ENCODE results near the gene CXCL14.

Gene CXCL14

GRCh38 chr5:135568923-135569360, 9.8 kb downstream of the CXCL14 start:
- Histone ChIP-seq H3K4me1 (ENCODE audit: control insufficient read depth in 1 of 2, insufficient read depth in 1 of 2, low read depth in 1 of 2, low read length in 1 of 2) (no peaks in the 10 kb centered on the region), H3K27me3 (peaks cover 38% of the 10 kb centered on the region), H3K27ac (no peak overlapping the region), H3K9me3 (no peaks in the 10 kb centered on the region), H3K36me3 (no peaks in the 10 kb centered on the region), H3K4me3 (ENCODE audit: low read depth in 1 of 2, low read length in 1 of 2) (no peak overlapping the region)
- TF ChIP-seq, protein P1, sequence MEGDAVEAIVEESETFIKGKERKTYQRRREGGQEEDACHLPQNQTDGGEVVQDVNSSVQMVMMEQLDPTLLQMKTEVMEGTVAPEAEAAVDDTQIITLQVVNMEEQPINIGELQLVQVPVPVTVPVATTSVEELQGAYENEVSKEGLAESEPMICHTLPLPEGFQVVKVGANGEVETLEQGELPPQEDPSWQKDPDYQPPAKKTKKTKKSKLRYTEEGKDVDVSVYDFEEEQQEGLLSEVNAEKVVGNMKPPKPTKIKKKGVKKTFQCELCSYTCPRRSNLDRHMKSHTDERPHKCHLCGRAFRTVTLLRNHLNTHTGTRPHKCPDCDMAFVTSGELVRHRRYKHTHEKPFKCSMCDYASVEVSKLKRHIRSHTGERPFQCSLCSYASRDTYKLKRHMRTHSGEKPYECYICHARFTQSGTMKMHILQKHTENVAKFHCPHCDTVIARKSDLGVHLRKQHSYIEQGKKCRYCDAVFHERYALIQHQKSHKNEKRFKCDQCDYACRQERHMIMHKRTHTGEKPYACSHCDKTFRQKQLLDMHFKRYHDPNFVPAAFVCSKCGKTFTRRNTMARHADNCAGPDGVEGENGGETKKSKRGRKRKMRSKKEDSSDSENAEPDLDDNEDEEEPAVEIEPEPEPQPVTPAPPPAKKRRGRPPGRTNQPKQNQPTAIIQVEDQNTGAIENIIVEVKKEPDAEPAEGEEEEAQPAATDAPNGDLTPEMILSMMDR (IDR thresholded peaks at IDR 0.05), result no peak

DNA sequence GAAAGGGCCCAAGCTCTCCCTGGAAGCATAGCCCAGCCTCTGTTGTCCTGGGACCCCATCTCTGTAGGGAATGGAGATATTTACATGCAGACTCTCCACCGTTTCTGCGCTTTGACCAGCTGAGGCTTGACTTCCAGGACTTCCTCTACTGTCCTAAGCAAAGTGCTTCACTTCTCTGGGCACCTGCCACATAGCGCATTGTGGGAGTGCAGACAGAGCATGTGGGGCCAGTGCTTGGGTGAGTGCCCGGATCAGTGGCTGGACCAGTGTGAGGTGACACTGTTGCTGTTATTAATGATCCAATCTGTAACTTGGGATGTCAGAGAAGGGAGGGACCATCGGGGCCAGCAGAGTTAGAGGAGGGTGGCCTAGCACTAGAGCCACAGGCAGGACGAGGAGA, 10.5 kb downstream of the CXCL14 start:
- Histone ChIP-seq H3K36me3 (no peaks in the 10 kb centered on the region), H3K27ac (no peak overlapping the region), H3K4me1 (ENCODE audit: control insufficient read depth in 1 of 2, insufficient read depth in 1 of 2, low read depth in 1 of 2, low read length in 1 of 2) (no peaks in the 10 kb centered on the region), H3K9me3 (no peaks in the 10 kb centered on the region), H3K4me3 (ENCODE audit: low read depth in 1 of 2, low read length in 1 of 2) (no peak overlapping the region), H3K27me3 (peaks cover 41% of the 10 kb centered on the region)
- TF ChIP-seq, protein P1 (IDR thresholded peaks at IDR 0.05), result no peak

DNA sequence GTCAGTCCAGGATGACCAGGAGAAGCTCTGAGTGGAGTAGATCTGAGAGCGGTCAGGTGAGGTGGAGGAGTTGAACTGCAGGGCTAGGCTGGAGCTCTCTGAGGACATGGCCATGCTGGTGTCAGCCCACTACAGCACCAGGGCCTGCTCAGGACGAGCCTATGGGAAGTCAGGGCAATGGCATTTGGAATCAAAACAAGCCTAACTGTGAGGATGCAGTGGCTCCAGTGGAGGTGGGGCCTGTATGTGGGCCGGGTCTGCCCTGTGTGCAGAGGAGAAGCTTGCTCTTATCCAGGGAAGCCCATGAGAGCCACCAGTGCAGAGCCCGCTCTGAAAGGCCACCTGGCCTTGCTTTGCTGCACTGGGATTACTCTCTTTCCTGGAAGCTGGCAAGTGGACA, 11.1 kb downstream of the CXCL14 start:
- Histone ChIP-seq H3K4me3 (ENCODE audit: low read depth in 1 of 2, low read length in 1 of 2) (no peak overlapping the region), H3K27me3 (peaks cover 42% of the 10 kb centered on the region), H3K9me3 (no peaks in the 10 kb centered on the region), H3K4me1 (ENCODE audit: control insufficient read depth in 1 of 2, insufficient read depth in 1 of 2, low read depth in 1 of 2, low read length in 1 of 2) (no peaks in the 10 kb centered on the region), H3K27ac (no peak overlapping the region), H3K36me3 (no peaks in the 10 kb centered on the region)
- TF ChIP-seq, protein P1 (IDR thresholded peaks at IDR 0.05), result no peak

- Histone ChIP-seq H3K27ac (no peak overlapping the region), H3K4me1 (ENCODE audit: control insufficient read depth in 1 of 2, insufficient read depth in 1 of 2, low read depth in 1 of 2, low read length in 1 of 2) (no peaks in the 10 kb centered on the region), H3K27me3 (peaks cover 40% of the 10 kb centered on the region), H3K36me3 (no peaks in the 10 kb centered on the region), H3K4me3 (ENCODE audit: low read depth in 1 of 2, low read length in 1 of 2) (no peak overlapping the region), H3K9me3 (no peaks in the 10 kb centered on the region)
- TF ChIP-seq, protein P1 (IDR thresholded peaks at IDR 0.05), result no peak
Observed at GRCh38 chr5:135566422-135567400, 12.1 kb downstream of the CXCL14 start.

GRCh38 chr5:135565725-135566421, 12.9 kb downstream of the CXCL14 start:
- H3K4me3 ChIP-seq (ENCODE audit: low read depth in 1 of 2, low read length in 1 of 2), result no peak overlapping the region

More at GRCh38 chr5:135565725-135566421, 12.9 kb downstream of the CXCL14 start:
- TF ChIP-seq, protein P1 (IDR thresholded peaks at IDR 0.05), result peak; percentile 36
- Histone ChIP-seq H3K27me3 (peaks cover 37% of the 10 kb centered on the region), H3K27ac (no peak overlapping the region), H3K36me3 (no peaks in the 10 kb centered on the region), H3K4me1 (ENCODE audit: control insufficient read depth in 1 of 2, insufficient read depth in 1 of 2, low read depth in 1 of 2, low read length in 1 of 2) (no peaks in the 10 kb centered on the region), H3K9me3 (no peaks in the 10 kb centered on the region)

All from neutrophil (primary cell).